GM12878 (cell line): ENCODE measurements around the gene TMEM98.

ENCODE experiments used
- BHLHE40 ChIP-seq, 2 experiments: fragments of 450-650 bp in 1 of 2; IDR thresholded peaks; 2 replicates each; pipeline ENCODE4 v1.6.1; 2011 to 2017; ENCODE audit warnings: low read depth in 2 of 2, borderline replicate concordance in 1 of 2, improper control_type of control experiment in 1 of 2, low read length in 1 of 2, mild to moderate bottlenecking in 1 of 2
- CTCF ChIP-seq, 3 experiments: IDR thresholded peaks in 2 of 3; conservative IDR thresholded peaks in 1 of 3; 2 replicates each; pipeline ENCODE4 v1.5.1; 2011; ENCODE audit warnings: low read depth in 3 of 3, low read length in 3 of 3, mild to moderate bottlenecking in 3 of 3, control low read depth in 2 of 3, moderate library complexity in 2 of 3, inconsistent platforms in 1 of 3, mixed read lengths in 1 of 3; ENCODE audit not compliant: control insufficient read depth in 2 of 3, insufficient read depth in 1 of 3; ENCODE audit errors: extremely low read depth in 1 of 3
- ELK1 ChIP-seq: IDR thresholded peaks from 2 replicates; pipeline ENCODE4 v1.6.1; 2012; ENCODE audit warnings: low read depth, low read length, improper control_type of control experiment

- TF ChIP-seq CTCF (IDR thresholded peaks at IDR 0.05 in 2 of 3, conservative IDR thresholded peaks at IDR 0.05 in 1 of 3; ENCODE audit: control insufficient read depth in 2 of 3, extremely low read depth in 1 of 3, insufficient read depth in 1 of 3, low read depth in 3 of 3, low read length in 3 of 3) (peak; percentile 85 to 94 (median 91)), ELK1 (0 out of 2 replicates have a peak, but pooled peaks have one; percentile 37), BHLHE40 (IDR thresholded peaks at IDR 0.05; ENCODE audit: borderline replicate concordance in 1 of 2, low read depth in 2 of 2, low read length in 1 of 2) (no peak)
These were observed 18.1 kb upstream of the TMEM98 start for GRCh38 chr17:32909787-32910369.
